IMR-90 (cell line): ENCODE measurements around the gene CDH13. TPM values are rescaled to one million over a fixed set of nuclear protein-coding genes. Genes with fewer than 3 reads are reported as not detected.

ENCODE experiments used
- ATAC-seq: fragments of 200-7000 bp; cut with Tn5 transposase; 2 replicates; pipeline ENCODE4 v1.9.1; 2020; ENCODE audit warnings: low read depth, mild to moderate bottlenecking, moderate library complexity
- BruUV-seq: library from RNA; stranded (reverse); fragments of 400-500 nt; replicated peaks from 2 replicates; lab custom pipeline; 2021; lab: Mats Ljungman, UMichigan
- CTCF ChIA-PET: fragments of 300-600 bp; formaldehyde crosslinking; extraction: SDS; loops from one replicate; lab custom pipeline; 2021; ENCODE audit warnings: antibody characterized with exemption; lab: Yijun Ruan, JAX
- POLR2A ChIA-PET: fragments of 300-600 bp; sonication (Branson Sonifier 250); formaldehyde crosslinking; loops from one replicate; lab custom pipeline; 2022; ENCODE audit warnings: antibody characterized with exemption; ENCODE audit not compliant: unreplicated experiment; lab: Charles Lee
- DNase-seq: peaks from one replicate; pipeline ENCODE4 v3.0.0; 2013
- H2AFZ ChIP-seq: replicated peaks from 2 replicates; pipeline ENCODE3; 2013; ENCODE audit warnings: low read length, mild to moderate bottlenecking; ENCODE audit not compliant: poor library complexity
- H2AK5ac ChIP-seq: 2 replicates; pipeline ENCODE4 v1.6.1; 2013; ENCODE audit warnings: low read depth, low read length, inconsistent platforms
- H2AK9ac ChIP-seq: replicated peaks from 2 replicates; pipeline ENCODE3; 2013; ENCODE audit warnings: mild to moderate bottlenecking, low read depth, low read length, moderate library complexity; ENCODE audit not compliant: poor library complexity
- H2BK120ac ChIP-seq: 2 replicates; pipeline ENCODE4 v1.6.1; 2013; ENCODE audit warnings: low read depth, low read length, inconsistent platforms
- H2BK15ac ChIP-seq: 3 replicates; pipeline ENCODE4 v1.6.1; 2013; ENCODE audit warnings: low read depth, low read length, inconsistent platforms
- H2BK20ac ChIP-seq: 2 replicates; pipeline ENCODE4 v1.6.1; 2013; ENCODE audit warnings: low read depth, mild to moderate bottlenecking, inconsistent platforms, low read length, moderate library complexity
- H2BK5ac ChIP-seq: 2 replicates; pipeline ENCODE4 v1.6.1; 2013; ENCODE audit warnings: mild to moderate bottlenecking, low read depth, low read length, inconsistent platforms; ENCODE audit not compliant: poor library complexity, severe bottlenecking
- H3K14ac ChIP-seq: replicated peaks from 2 replicates; pipeline ENCODE4 v1.6.1; 2013; ENCODE audit warnings: low read depth, low read length, inconsistent platforms
- H3K18ac ChIP-seq: 2 replicates; pipeline ENCODE4 v1.6.1; 2013; ENCODE audit warnings: low read depth, low read length, control low read depth
- H3K23ac ChIP-seq: 2 replicates; pipeline ENCODE4 v1.6.1; 2013; ENCODE audit warnings: low read depth, low read length, inconsistent platforms
- H3K27ac ChIP-seq: 2 replicates; pipeline ENCODE4 v1.5.1; 2013; ENCODE audit warnings: mild to moderate bottlenecking, control low read depth, low read length; ENCODE audit not compliant: insufficient read depth
- H3K27me3 ChIP-seq: 2 replicates; pipeline ENCODE4 v1.6.1; 2013; ENCODE audit warnings: low read length; ENCODE audit not compliant: control insufficient read depth, insufficient read depth
- H3K36me3 ChIP-seq: 2 replicates; pipeline ENCODE4 v1.6.1; 2013; ENCODE audit warnings: low read length, mixed read lengths; ENCODE audit not compliant: control insufficient read depth, insufficient read depth
- H3K4ac ChIP-seq: 2 replicates; pipeline ENCODE4 v1.6.1; 2013; ENCODE audit warnings: low read depth, low read length, inconsistent platforms
- H3K4me1 ChIP-seq: 2 replicates; pipeline ENCODE4 v1.6.1; 2013; ENCODE audit warnings: low read length, mixed read lengths; ENCODE audit not compliant: control insufficient read depth, insufficient read depth
- H3K4me2 ChIP-seq: 2 replicates; pipeline ENCODE4 v1.6.1; 2013; ENCODE audit warnings: low read depth, mild to moderate bottlenecking, control low read depth, low read length, moderate library complexity
- H3K4me3 ChIP-seq: 2 replicates; pipeline ENCODE4 v1.5.1; 2013; ENCODE audit warnings: low read depth, mild to moderate bottlenecking, control low read depth, low read length, moderate library complexity; ENCODE audit not compliant: insufficient read depth
- H3K56ac ChIP-seq: 2 replicates; pipeline ENCODE4 v1.6.1; 2013; ENCODE audit warnings: low read length, inconsistent platforms; ENCODE audit not compliant: insufficient read depth; ENCODE audit errors: extremely low read depth
- H3K79me1 ChIP-seq, 2 experiments: 2 replicates each; pipeline ENCODE4 v1.6.1; 2013; ENCODE audit warnings: low read length in 2 of 2, inconsistent platforms in 1 of 2, low read depth in 1 of 2
- H3K9ac ChIP-seq: 2 replicates; pipeline ENCODE4 v1.6.1; 2013; ENCODE audit warnings: low read depth, low read length, control low read depth
- H3K9me1 ChIP-seq: 2 replicates; pipeline ENCODE4 v1.6.1; 2013; ENCODE audit warnings: low read length, inconsistent platforms; ENCODE audit not compliant: insufficient read depth
- H3K9me3 ChIP-seq: 2 replicates; pipeline ENCODE4 v1.6.1; 2013; ENCODE audit warnings: low read length; ENCODE audit not compliant: control insufficient read depth, insufficient read depth
- H4K20me1 ChIP-seq: 2 replicates; pipeline ENCODE4 v1.6.1; 2013; ENCODE audit warnings: low read length, inconsistent platforms; ENCODE audit not compliant: insufficient read depth
- H4K5ac ChIP-seq: 2 replicates; pipeline ENCODE4 v1.6.1; 2013; ENCODE audit warnings: mild to moderate bottlenecking, low read depth, low read length, control low read depth
- H4K8ac ChIP-seq, 2 experiments: 2 replicates each; pipeline ENCODE4 v1.6.1; 2013; ENCODE audit warnings: low read depth in 2 of 2, low read length in 2 of 2, control low read depth in 1 of 2, inconsistent platforms in 1 of 2
- H4K91ac ChIP-seq: 2 replicates; pipeline ENCODE4 v1.6.1; 2013; ENCODE audit warnings: low read depth, low read length, inconsistent platforms; ENCODE audit not compliant: insufficient read depth
- BHLHE40 ChIP-seq: fragments of 150-350 bp; IDR thresholded peaks from 2 replicates; pipeline ENCODE4 v1.6.1; 2016; ENCODE audit warnings: mild to moderate bottlenecking, low read depth, low read length
- CEBPB ChIP-seq: IDR thresholded peaks from 2 replicates; pipeline ENCODE4 v1.6.1; 2012; ENCODE audit warnings: low read depth, low read length, improper control_type of control experiment
- CTCF ChIP-seq: conservative IDR thresholded peaks from 2 replicates; pipeline ENCODE4 v1.5.1; 2012; ENCODE audit warnings: mild to moderate bottlenecking, low read depth, low read length, improper control_type of control experiment
- FOS ChIP-seq: fragments of 150-350 bp; IDR thresholded peaks from 2 replicates; pipeline ENCODE4 v1.6.1; 2016; ENCODE audit warnings: low read depth, low read length
- MAZ ChIP-seq: IDR thresholded peaks from 2 replicates; pipeline ENCODE4 v1.6.1; 2012; ENCODE audit warnings: low read depth, mild to moderate bottlenecking, low read length, improper control_type of control experiment, moderate library complexity, borderline replicate concordance
- MXI1 ChIP-seq: IDR thresholded peaks from 2 replicates; pipeline ENCODE4 v1.6.1; 2012; ENCODE audit warnings: low read depth, mild to moderate bottlenecking, low read length, moderate library complexity, borderline replicate concordance
- NFE2L2 ChIP-seq: fragments of 150-350 bp; IDR thresholded peaks from 2 replicates; pipeline ENCODE4 v1.6.1; 2016; ENCODE audit warnings: low read depth, mild to moderate bottlenecking, low read length
- POLR2A ChIP-seq: IDR thresholded peaks from 2 replicates; pipeline ENCODE4 v1.6.1; 2012; ENCODE audit warnings: mild to moderate bottlenecking, low read depth, low read length
- RAD21 ChIP-seq: IDR thresholded peaks from 2 replicates; pipeline ENCODE4 v1.6.1; 2012; ENCODE audit warnings: low read length, improper control_type of control experiment
- RCOR1 ChIP-seq: IDR thresholded peaks from 2 replicates; pipeline ENCODE4 v1.6.1; 2012; ENCODE audit warnings: mild to moderate bottlenecking, low read length, improper control_type of control experiment; ENCODE audit not compliant: insufficient replicate concordance
- RFX5 ChIP-seq: IDR thresholded peaks from 2 replicates; pipeline ENCODE4 v1.8.0; 2012; ENCODE audit warnings: low read depth, mild to moderate bottlenecking, low read length, moderate library complexity
- SMC3 ChIP-seq: fragments of 150-350 bp; IDR thresholded peaks from 2 replicates; pipeline ENCODE4 v1.6.1; 2016; ENCODE audit warnings: low read depth, mild to moderate bottlenecking, antibody characterized with exemption, low read length, moderate library complexity
- USF2 ChIP-seq: fragments of 150-350 bp; IDR thresholded peaks from 2 replicates; pipeline ENCODE4 v1.6.1; 2017; ENCODE audit warnings: mild to moderate bottlenecking, antibody characterized with exemption, low read length, low read depth
- WGBS, 2 experiments: methylation state at CpG; one replicate each; pipeline versions ENCODE4 v1.1.5 to v1.1.7; 2013; ENCODE audit warnings: missing lambda C conversion rate in 2 of 2; ENCODE audit not compliant: insufficient read length in 1 of 2; ENCODE audit errors: extremely low coverage in 2 of 2; 5-methylcytosine and 5-hydroxymethylcytosine counted together
- dilution Hi-C: fragments of 300-500 bp; cut with HindIII; formaldehyde crosslinking; loops from one replicate; pipeline ENCODE4 v1.14.3; 2018; ENCODE audit warnings: low sequenced_read_pairs; ENCODE audit not compliant: unreplicated experiment
- in situ Hi-C: fragments of 300-500 bp; cut with MboI; formaldehyde crosslinking; loops from 3 replicates; pipeline ENCODE4 v1.14.3; 2019; ENCODE audit warnings: low sequenced_read_pairs, inconsistent platforms, mixed read lengths
- intact Hi-C: fragments of 100-400 bp; cut with micrococcal nuclease; formaldehyde crosslinking; loops from 2 replicates; pipeline ENCODE4 v1.10.0; 2022
- polyA plus RNA-seq, 3 experiments: library from polyadenylated mRNA; depleted of rRNA; stranded (reverse); fragments of >200 nt; gene quantifications; 2 replicates each; pipeline ENCODE4 v1.2.3, GENCODE V29; 2012; ENCODE audit warnings: low replicate concordance in 1 of 3
- total RNA-seq: library from RNA; depleted of rRNA; stranded (reverse); fragments of >200 nt; gene quantifications from 2 replicates; pipeline ENCODE4 v1.2.3, GENCODE V29; 2012
- TF ChIP-seq, protein P1 (sequence below): fragments of 150-350 bp; IDR thresholded peaks from 2 replicates; pipeline ENCODE4 v1.6.1; 2016; ENCODE audit warnings: low read depth, mild to moderate bottlenecking, low read length, moderate library complexity, borderline replicate concordance

The CDH13 gene
- total and polyA plus RNA-seq, 2 of the 4 experiments (the other 2 are of a cell fraction), result 61.6 to 74.7 TPM

DNA sequence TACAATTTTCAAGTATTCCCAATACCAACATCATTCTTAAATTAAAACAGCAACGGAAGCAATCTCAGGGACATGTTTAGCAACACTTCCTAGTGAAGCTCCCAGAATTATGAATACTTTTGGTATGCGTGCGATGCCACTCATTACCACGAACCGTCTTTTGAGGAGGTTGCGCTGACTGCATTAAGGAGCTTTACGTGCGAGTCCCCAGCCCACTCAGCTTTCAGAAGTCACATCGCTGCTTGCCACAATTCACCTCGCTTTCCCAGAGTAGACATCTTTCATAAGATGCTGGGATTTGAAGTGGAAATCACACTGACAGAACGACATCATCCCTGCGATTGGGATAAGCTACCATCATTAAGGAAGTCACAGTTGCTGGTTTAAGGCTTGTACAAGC, 739.5 kb downstream of the CDH13 start:
- no peak overlapping the region for H3K4me2 ChIP-seq
- ChIA-PET CTCF (interaction anchor here (0.6 to 1.3 kb wide), 3 partner anchors 10 to 573 kb away, joined by 3 to 5 read pairs (median 3); no protein-coding TSS in a partner anchor), POLR2A (no interaction called here)
- H3K79me1 ChIP-seq, result peaks cover 0 to 5% of the 10 kb centered on the region in 2 experiments; a peak in 2 of 4 replicates
- H3K4ac ChIP-seq, result no peak overlapping the region
- dilution Hi-C loops (no loop called here), in situ Hi-C loops (no loop called here), intact Hi-C loops (no loop called here)
- no peak overlapping the region for H3K27ac ChIP-seq
- 93% methylated on average over 8 of the region's 12 CpGs; no CpG with 5 or more reads in 1 of the 2 experiments for WGBS, 2 experiments
- no peaks in the 10 kb centered on the region for H4K20me1 ChIP-seq
- BruUV-seq, result no TSS peak
- H3K4me3 ChIP-seq, result no peak overlapping the region
- no peak overlapping the region for H3K23ac ChIP-seq
- no peak overlapping the region for H2AFZ ChIP-seq
- no peak overlapping the region for H3K56ac ChIP-seq
- no peak overlapping the region for H3K9ac ChIP-seq
- ATAC-seq (no peak), DNase-seq (no peak)
- no peak overlapping the region for H2BK15ac ChIP-seq
- TF ChIP-seq, protein P1, sequence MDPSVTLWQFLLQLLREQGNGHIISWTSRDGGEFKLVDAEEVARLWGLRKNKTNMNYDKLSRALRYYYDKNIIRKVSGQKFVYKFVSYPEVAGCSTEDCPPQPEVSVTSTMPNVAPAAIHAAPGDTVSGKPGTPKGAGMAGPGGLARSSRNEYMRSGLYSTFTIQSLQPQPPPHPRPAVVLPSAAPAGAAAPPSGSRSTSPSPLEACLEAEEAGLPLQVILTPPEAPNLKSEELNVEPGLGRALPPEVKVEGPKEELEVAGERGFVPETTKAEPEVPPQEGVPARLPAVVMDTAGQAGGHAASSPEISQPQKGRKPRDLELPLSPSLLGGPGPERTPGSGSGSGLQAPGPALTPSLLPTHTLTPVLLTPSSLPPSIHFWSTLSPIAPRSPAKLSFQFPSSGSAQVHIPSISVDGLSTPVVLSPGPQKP, result no peak
- TF ChIP-seq MAZ (no peak), NFE2L2 (no peak), BHLHE40 (no peak), RAD21 (no peak), MXI1 (no peak), RCOR1 (no peak), RFX5 (no peak), SMC3 (no peak), CTCF (no peak), FOS (no peak), CEBPB (no peak), USF2 (no peak), POLR2A (no peak)
- H3K4me1 ChIP-seq, result no peaks in the 10 kb centered on the region
- no peak overlapping the region for H4K91ac ChIP-seq
- H3K27me3 ChIP-seq, result no peaks in the 10 kb centered on the region
- H2BK5ac ChIP-seq, result no peak overlapping the region
- no peak overlapping the region for H2AK5ac ChIP-seq
- no peak overlapping the region for H4K8ac ChIP-seq
- no peaks in the 10 kb centered on the region for H3K36me3 ChIP-seq
- no peak overlapping the region for H2BK20ac ChIP-seq
- H3K9me3 ChIP-seq, result no peaks in the 10 kb centered on the region
- no peak overlapping the region for H3K14ac ChIP-seq
- no peak overlapping the region for H4K5ac ChIP-seq
- no peaks in the 10 kb centered on the region for H3K9me1 ChIP-seq
- H3K18ac ChIP-seq, result no peak overlapping the region
- no peak overlapping the region for H2AK9ac ChIP-seq
- H2BK120ac ChIP-seq, result no peak overlapping the region
